Measurements from ENCODE around the gene SEPHS2. TPM values are rescaled to one million over a fixed set of nuclear protein-coding genes. Genes with fewer than 3 reads are reported as not detected.

The SEPHS2 gene
- total and polyA plus RNA-seq, 2 donors (not counting 3 experiments of a cell fraction or from before 2014, with no cell fraction given), result 22.9 to 32.8 TPM

DNA sequence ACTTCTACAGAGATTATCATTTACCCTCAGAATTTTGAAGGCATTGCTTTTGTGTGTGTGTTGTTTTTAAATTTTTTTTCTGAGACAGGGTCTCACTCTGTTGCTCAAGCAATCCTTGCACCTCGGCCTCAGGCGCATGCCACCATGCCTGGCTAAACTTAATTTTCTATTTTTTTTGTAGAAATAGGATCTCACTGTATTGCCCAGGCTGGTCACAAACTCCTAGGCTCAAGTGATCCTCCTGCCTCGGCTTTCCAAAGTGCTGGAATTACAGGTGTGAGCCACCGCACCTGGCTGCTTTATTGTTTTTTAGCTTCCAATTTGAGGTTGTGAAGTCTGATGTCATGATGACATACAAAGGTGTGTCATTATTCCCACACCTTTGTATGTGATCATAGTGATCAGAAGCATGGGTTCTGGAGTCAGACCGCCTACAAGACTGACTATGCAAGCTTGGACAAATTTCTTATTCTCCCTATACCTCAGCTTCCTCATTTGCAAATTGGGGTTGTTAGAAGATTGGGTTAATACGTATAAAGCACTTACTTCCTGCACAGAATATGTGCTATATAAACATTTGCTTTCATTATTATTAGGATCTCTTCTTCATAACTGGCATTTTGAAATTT is 5.8 kb downstream of the SEPHS2 start:
- peaks cover 8% of the 10 kb centered on the region for H3K79me2 ChIP-seq (ENCODE audit: control insufficient read depth, insufficient read depth, low read length)
- no peaks in the 10 kb centered on the region for H4K20me1 ChIP-seq (replicated peaks; ENCODE audit: control insufficient read depth, extremely low read depth, insufficient read depth, low read length)
- ChIA-PET CTCF (interaction anchor here (0.8 to 1.9 kb wide), 3 partner anchors 10 to 254 kb away, joined by 3 to 13 read pairs (median 3); partner anchors contain the start of gene DCTPP1), POLR2A (no interaction called here)
- no peak overlapping the region for H3K4me3 ChIP-seq (replicated peaks in 1 of 3; ENCODE audit: insufficient read depth in 1 of 3, low read depth in 1 of 3, low read length in 3 of 3)
- intact Hi-C loops (cut with micrococcal nuclease), result no loop called here
- H3K9ac ChIP-seq (replicated peaks; ENCODE audit: extremely low read depth, insufficient read depth, low read length), result no peak overlapping the region
- dilution Hi-C loops (cut with MboI; ENCODE audit: extremely low pct_ligation_motif_present, low sequenced_read_pairs), result no loop called here
- DNase-seq (ENCODE audit: low read depth, low spot score), result no peak
- H3K4me1 ChIP-seq (ENCODE audit: control insufficient read depth, extremely low read depth, insufficient read depth, low read length), result peaks cover 5% of the 10 kb centered on the region
- no peaks in the 10 kb centered on the region for H3K9me3 ChIP-seq (replicated peaks; ENCODE audit: control insufficient read depth, insufficient read depth, low read length)
- no peaks in the 10 kb centered on the region for H3K27me3 ChIP-seq (ENCODE audit: control insufficient read depth in 2 of 2, insufficient read depth in 2 of 2, low read length in 2 of 2)
- TF ChIP-seq MYC (IDR thresholded peaks at IDR 0.05; ENCODE audit: low read depth, low read length) (no peak), FOS (IDR thresholded peaks at IDR 0.05; ENCODE audit: borderline replicate concordance, insufficient read depth, low read length) (no peak), POLR2AphosphoS5 (IDR thresholded peaks at IDR 0.05; ENCODE audit: insufficient read depth, low read depth, low read length) (no peak), JUN (IDR thresholded peaks at IDR 0.05; ENCODE audit: borderline replicate concordance, insufficient read depth, insufficient read length, low read depth) (no peak), EZH2 (IDR thresholded peaks at IDR 0.05; ENCODE audit: borderline replicate concordance, low read depth, low read length, severe bottlenecking) (no peak), POLR2A (IDR thresholded peaks at IDR 0.05; ENCODE audit: low read depth, low read length) (no peak), GATA2 (IDR thresholded peaks at IDR 0.05; ENCODE audit: insufficient read depth, insufficient read length, low read depth, low read length) (no peak)
- TF ChIP-seq, protein P1, sequence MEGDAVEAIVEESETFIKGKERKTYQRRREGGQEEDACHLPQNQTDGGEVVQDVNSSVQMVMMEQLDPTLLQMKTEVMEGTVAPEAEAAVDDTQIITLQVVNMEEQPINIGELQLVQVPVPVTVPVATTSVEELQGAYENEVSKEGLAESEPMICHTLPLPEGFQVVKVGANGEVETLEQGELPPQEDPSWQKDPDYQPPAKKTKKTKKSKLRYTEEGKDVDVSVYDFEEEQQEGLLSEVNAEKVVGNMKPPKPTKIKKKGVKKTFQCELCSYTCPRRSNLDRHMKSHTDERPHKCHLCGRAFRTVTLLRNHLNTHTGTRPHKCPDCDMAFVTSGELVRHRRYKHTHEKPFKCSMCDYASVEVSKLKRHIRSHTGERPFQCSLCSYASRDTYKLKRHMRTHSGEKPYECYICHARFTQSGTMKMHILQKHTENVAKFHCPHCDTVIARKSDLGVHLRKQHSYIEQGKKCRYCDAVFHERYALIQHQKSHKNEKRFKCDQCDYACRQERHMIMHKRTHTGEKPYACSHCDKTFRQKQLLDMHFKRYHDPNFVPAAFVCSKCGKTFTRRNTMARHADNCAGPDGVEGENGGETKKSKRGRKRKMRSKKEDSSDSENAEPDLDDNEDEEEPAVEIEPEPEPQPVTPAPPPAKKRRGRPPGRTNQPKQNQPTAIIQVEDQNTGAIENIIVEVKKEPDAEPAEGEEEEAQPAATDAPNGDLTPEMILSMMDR (IDR thresholded peaks at IDR 0.05; ENCODE audit: extremely low read depth in 1 of 2, insufficient read depth in 1 of 2, low read depth in 1 of 2, low read length in 2 of 2), result no peak
- TF ChIP-seq, protein P2, sequence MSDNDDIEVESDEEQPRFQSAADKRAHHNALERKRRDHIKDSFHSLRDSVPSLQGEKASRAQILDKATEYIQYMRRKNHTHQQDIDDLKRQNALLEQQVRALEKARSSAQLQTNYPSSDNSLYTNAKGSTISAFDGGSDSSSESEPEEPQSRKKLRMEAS (IDR thresholded peaks at IDR 0.05; ENCODE audit: insufficient read depth, insufficient read length), result no peak
- no TSS peak for BruUV-seq (replicated peaks)
- no peaks in the 10 kb centered on the region for H3K9me1 ChIP-seq (replicated peaks; ENCODE audit: control insufficient read depth, extremely low read depth, insufficient read depth, low read length)
- H3K4me2 ChIP-seq (ENCODE audit: insufficient read depth, low read length), result no peak overlapping the region
- no peak overlapping the region for H3K27ac ChIP-seq (ENCODE audit: insufficient read depth, low read depth, low read length)
- no peaks in the 10 kb centered on the region for H3K36me3 ChIP-seq (ENCODE audit: control insufficient read depth in 2 of 2, extremely low read depth in 1 of 2, insufficient read depth in 2 of 2, low read length in 2 of 2)
- no peak for FAIRE-seq
- no peak overlapping the region for H2AFZ ChIP-seq (ENCODE audit: low read depth, low read length)
